CD14-positive monocyte (primary cell): Measurements from ENCODE around the gene CLTC. TPM values are rescaled to one million over a fixed set of nuclear protein-coding genes. Genes with fewer than 3 reads are reported as not detected.

Source experiments
- DNase-seq, 3 donors: peaks; one replicate each; pipeline ENCODE4 v3.0.0-alpha.2; 2011 to 2022
- H2AFZ ChIP-seq: 2 replicates; pipeline ENCODE4 v1.6.0; 2012; ENCODE audit warnings: mild to moderate bottlenecking, low read depth, low read length, inconsistent platforms; ENCODE audit not compliant: insufficient read depth, poor library complexity, severe bottlenecking
- H3K27ac ChIP-seq, 2 donors: 1 replicate in 1 of 2; 2 replicates in 1 of 2; pipeline ENCODE4 v1.5.1; 2012 to 2013; ENCODE audit warnings: low read length in 2 of 2, control low read depth in 1 of 2, inconsistent platforms in 1 of 2, low read depth in 1 of 2, mild to moderate bottlenecking in 1 of 2
- H3K27me3 ChIP-seq, 2 donors: one replicate each; pipeline versions ENCODE4 v1.6.0 to v1.6.1; 2011 to 2013; ENCODE audit warnings: low read length in 2 of 2; ENCODE audit not compliant: control insufficient read depth in 2 of 2, insufficient read depth in 2 of 2
- H3K36me3 ChIP-seq, 2 donors: replicated peaks in 1 of 2; 1 replicate in 1 of 2; 2 replicates in 1 of 2; pipeline versions ENCODE4 v1.5.1 to v1.6.1; 2012 to 2013; ENCODE audit warnings: low read length in 2 of 2, control low read depth in 1 of 2, inconsistent platforms in 1 of 2, mild to moderate bottlenecking in 1 of 2; ENCODE audit not compliant: insufficient read depth in 2 of 2, control insufficient read depth in 1 of 2
- H3K4me1 ChIP-seq, 2 donors: 1 replicate in 1 of 2; 2 replicates in 1 of 2; pipeline versions ENCODE4 v1.5.1 to v1.6.1; 2012 to 2013; ENCODE audit warnings: low read length in 2 of 2, control low read depth in 1 of 2, inconsistent platforms in 1 of 2, mild to moderate bottlenecking in 1 of 2, moderate library complexity in 1 of 2; ENCODE audit not compliant: insufficient read depth in 2 of 2, control insufficient read depth in 1 of 2
- H3K4me2 ChIP-seq: replicated peaks from 2 replicates; pipeline ENCODE3; 2012; ENCODE audit warnings: low read length, moderate library complexity, mild to moderate bottlenecking; ENCODE audit not compliant: poor library complexity, severe bottlenecking; ENCODE audit errors: extremely low read depth
- H3K4me3 ChIP-seq, 3 experiments: fragments of 200-600 bp in 1 of 3; sonication (generic) in 1 of 3; replicated peaks in 1 of 3; 1 replicate in 2 of 3; 2 replicates in 1 of 3; pipeline ENCODE4 v1.5.1; 2011 to 2013; ENCODE audit warnings: low read length in 3 of 3, mild to moderate bottlenecking in 3 of 3, control low read depth in 2 of 3, low read depth in 2 of 3, inconsistent platforms in 1 of 3, moderate library complexity in 1 of 3
- H3K79me2 ChIP-seq: 2 replicates; pipeline ENCODE4 v1.6.0; 2012; ENCODE audit warnings: mild to moderate bottlenecking, control low read depth, inconsistent platforms, low read length, moderate library complexity; ENCODE audit not compliant: insufficient read depth
- H3K9ac ChIP-seq: 2 replicates; pipeline ENCODE4 v1.6.0; 2017; ENCODE audit warnings: low read length, mild to moderate bottlenecking; ENCODE audit not compliant: insufficient read depth, poor library complexity, severe bottlenecking
- H3K9me3 ChIP-seq, 2 donors: replicated peaks in 1 of 2; 1 replicate in 1 of 2; 2 replicates in 1 of 2; pipeline versions ENCODE4 v1.5.1 to v1.6.1; 2012 to 2013; ENCODE audit warnings: low read length in 2 of 2, control low read depth in 1 of 2; ENCODE audit not compliant: control insufficient read depth in 1 of 2, insufficient read depth in 1 of 2
- H4K20me1 ChIP-seq: 2 replicates; pipeline ENCODE4 v1.6.0; 2012; ENCODE audit warnings: mild to moderate bottlenecking, low read length, control low read depth, moderate library complexity; ENCODE audit not compliant: insufficient read depth
- H3K27ac Mint-ChIP-seq, 7 donors: one replicate each; pipeline ENCODE4 v1.8.0; 2020; ENCODE audit warnings: mild to moderate bottlenecking in 7 of 7, mixed read lengths in 7 of 7, moderate library complexity in 6 of 7, inconsistent platforms in 2 of 7
- H3K27me3 Mint-ChIP-seq, 3 donors: one replicate each; pipeline ENCODE4 v1.8.0; 2021 to 2022; ENCODE audit warnings: low read depth in 3 of 3, mild to moderate bottlenecking in 3 of 3, mixed read lengths in 3 of 3, moderate library complexity in 3 of 3, inconsistent platforms in 1 of 3
- H3K36me3 Mint-ChIP-seq, 2 donors: one replicate each; pipeline ENCODE4 v1.8.0; 2020; ENCODE audit warnings: mixed read lengths in 2 of 2, inconsistent platforms in 1 of 2, mild to moderate bottlenecking in 1 of 2
- H3K4me1 Mint-ChIP-seq: one replicate; pipeline ENCODE4 v1.8.0; 2020; ENCODE audit warnings: mild to moderate bottlenecking, mixed read lengths
- H3K4me3 Mint-ChIP-seq, 2 donors: one replicate each; pipeline ENCODE4 v1.8.0; 2020; ENCODE audit warnings: mild to moderate bottlenecking in 2 of 2, mixed read lengths in 2 of 2, moderate library complexity in 1 of 2
- H3K9me3 Mint-ChIP-seq, 7 donors: one replicate each; pipeline ENCODE4 v1.8.0; 2020 to 2022; ENCODE audit warnings: mixed read lengths in 7 of 7, mild to moderate bottlenecking in 6 of 7, moderate library complexity in 6 of 7, inconsistent platforms in 2 of 7
- CTCF ChIP-seq: fragments of 200-600 bp; IDR thresholded peaks from one replicate; pipeline ENCODE4 v1.8.0; 2022; ENCODE audit warnings: antibody characterized with exemption, mild to moderate bottlenecking
- WGBS: methylation state at CpG from one replicate; pipeline ENCODE4 v1.1.5; 2013; ENCODE audit warnings: missing lambda C conversion rate; ENCODE audit not compliant: insufficient coverage; 5-methylcytosine and 5-hydroxymethylcytosine counted together
- intact Hi-C, 2 donors: fragments of 100-400 bp; cut with micrococcal nuclease; formaldehyde crosslinking; loops; one replicate each; pipeline versions ENCODE4 v1.15.0 to v1.15.1; 2023
- polyA plus RNA-seq, 3 donors: library from polyadenylated mRNA; depleted of rRNA in 1 of 3; unstranded in 2 of 3; stranded (reverse) in 1 of 3; fragments of 300-500 nt in 2 of 3; fragments of >200 nt in 1 of 3; fragmentation: Illumina TruSeq in 2 of 3; gene quantifications; 1 replicate in 2 of 3; 2 replicates in 1 of 3; pipeline ENCODE4 v1.2.3, GENCODE V29; 2012 to 2021

CLTC gene
- polyA plus RNA-seq, 3 donors: 63.3 to 102 (median 65.1) TPM

- no peak overlapping the region for H3K27ac ChIP-seq
- no peak overlapping the region for H2AFZ ChIP-seq
- 100% methylated on average over 5 of the region's 6 CpGs for WGBS
- no peaks in the 10 kb centered on the region for H3K9me3 ChIP-seq
- Mint-ChIP-seq H3K4me3 (no peak overlapping the region), H3K27ac (no peak overlapping the region), H3K36me3 (peaks cover 86 to 95% of the 10 kb centered on the region in 2 donors), H3K27me3 (peaks cover 0 to 2% (median 0%) of the 10 kb centered on the region in 3 donors), H3K4me1 (no peaks in the 10 kb centered on the region), H3K9me3 (no peaks in the 10 kb centered on the region)
- H3K4me1 ChIP-seq: no peaks in the 10 kb centered on the region
- peaks cover 70% of the 10 kb centered on the region for H3K79me2 ChIP-seq
- no peak overlapping the region for H3K4me3 ChIP-seq
- intact Hi-C loops: no loop called here
- peaks cover 95% of the 10 kb centered on the region for H4K20me1 ChIP-seq
- no peak overlapping the region for H3K9ac ChIP-seq
- H3K36me3 ChIP-seq: peaks cover 98% of the 10 kb centered on the region in 2 donors
- no peak for DNase-seq
- H3K4me2 ChIP-seq: no peak overlapping the region
- no peaks in the 10 kb centered on the region for H3K27me3 ChIP-seq
- TF ChIP-seq CTCF: no peak
These were observed 65.3 kb downstream of the CLTC start for GRCh38 chr17:59684967-59685366.

GRCh38 chr17:59688008-59688407, 68.3 kb downstream of the CLTC start:
- peaks cover 90% of the 10 kb centered on the region for H4K20me1 ChIP-seq
- H3K36me3 ChIP-seq: peaks cover 95 to 97% of the 10 kb centered on the region in 2 donors
- H3K4me1 Mint-ChIP-seq: no peaks in the 10 kb centered on the region
- H3K9me3 Mint-ChIP-seq: no peaks in the 10 kb centered on the region
- peak overlapping the region in 2 of 7 donors; percentile 31 to 38 for H3K27ac Mint-ChIP-seq
- intact Hi-C loops: no loop called here
- H3K9me3 ChIP-seq: no peaks in the 10 kb centered on the region
- H3K79me2 ChIP-seq: peaks cover 80% of the 10 kb centered on the region
- no peak overlapping the region for H2AFZ ChIP-seq
- H3K4me2 ChIP-seq: no peak overlapping the region
- no CpG with 5 or more reads among the region's 1 CpG for WGBS
- H3K4me3 Mint-ChIP-seq: no peak overlapping the region
- H3K27me3 ChIP-seq: no peaks in the 10 kb centered on the region
- peaks cover 83 to 94% of the 10 kb centered on the region in 2 donors for H3K36me3 Mint-ChIP-seq
- no peak overlapping the region for H3K9ac ChIP-seq
- no peak for TF ChIP-seq CTCF
- peak overlapping the region in 1 of 2 donors; percentile 34 for H3K27ac ChIP-seq
- no peak for DNase-seq
- peaks cover 0 to 2% (median 0%) of the 10 kb centered on the region in 3 donors for H3K27me3 Mint-ChIP-seq
- no peaks in the 10 kb centered on the region for H3K4me1 ChIP-seq
- no peak overlapping the region for H3K4me3 ChIP-seq
